Eye (tissue), 1 donor: ENCODE results near the gene TBKBP1.

Source experiments
- DNase-seq: peaks from one replicate; pipeline ENCODE4 v3.0.0-alpha.2; 2015

TBKBP1 gene

GRCh38 chr17:47693731-47694580, at the start of gene TBKBP1:
TBKBP1 (plus strand) TSS chr17:47694161; CDS start chr17:47696113, 1,952 bp downstream.
- peak; percentile 96 for DNase-seq

GRCh38 chr17:47644324-47644723, 49.6 kb upstream of the TBKBP1 start:
- no peak for DNase-seq

- peak; percentile 100 for DNase-seq
Observed at GRCh38 chr17:47649153-47649971, 44.6 kb upstream of the TBKBP1 start, which contains the start of gene KPNB1. KPNB1 (plus strand) TSS chr17:47649919; CDS start chr17:47650245, 326 bp downstream.

- no peak for DNase-seq
Observed at GRCh38 chr17:47649972-47650524, 43.9 kb upstream of the TBKBP1 start.

GRCh38 chr17:47650525-47651522, 43.1 kb upstream of the TBKBP1 start:
- peak; percentile 96 for DNase-seq

- DNase-seq = no peak
Observed at GRCh38 chr17:47651704-47652103, 42.3 kb upstream of the TBKBP1 start.

- DNase-seq = no peak
Observed at GRCh38 chr17:47652570-47652969, 41.4 kb upstream of the TBKBP1 start.

GRCh38 chr17:47653442-47653841, 40.5 kb upstream of the TBKBP1 start:
- no peak for DNase-seq

GRCh38 chr17:47654991-47655390, 39.0 kb upstream of the TBKBP1 start:
- no peak for DNase-seq

- no peak for DNase-seq
Observed at GRCh38 chr17:47660064-47660492, 33.9 kb upstream of the TBKBP1 start.

GRCh38 chr17:47663912-47664623, 29.9 kb upstream of the TBKBP1 start:
- DNase-seq = peak; percentile 93

GRCh38 chr17:47664624-47664941, 29.4 kb upstream of the TBKBP1 start:
- no peak for DNase-seq

GRCh38 chr17:47665655-47666054, 28.3 kb upstream of the TBKBP1 start:
- DNase-seq = no peak

- DNase-seq = no peak
Observed at GRCh38 chr17:47669081-47669480, 24.9 kb upstream of the TBKBP1 start.

- DNase-seq = no peak
Observed at GRCh38 chr17:47670064-47670463, 23.9 kb upstream of the TBKBP1 start.

GRCh38 chr17:47674499-47674898, 19.5 kb upstream of the TBKBP1 start:
- no peak for DNase-seq

GRCh38 chr17:47675380-47676198, 18.4 kb upstream of the TBKBP1 start:
- no peak for DNase-seq

GRCh38 chr17:47676199-47676472, 17.8 kb upstream of the TBKBP1 start:
- DNase-seq = no peak

- no peak for DNase-seq
Observed at GRCh38 chr17:47676510-47677165, 17.3 kb upstream of the TBKBP1 start.

- no peak for DNase-seq
Observed at GRCh38 chr17:47678196-47678595, 15.8 kb upstream of the TBKBP1 start.
